ENCODE data around the gene TIMM44. TPM values are rescaled to one million over a fixed set of nuclear protein-coding genes. Genes with fewer than 3 reads are reported as not detected.

TIMM44 gene
- total RNA-seq, 1 donor from 2014 or later, result 92.5 TPM

DNA sequence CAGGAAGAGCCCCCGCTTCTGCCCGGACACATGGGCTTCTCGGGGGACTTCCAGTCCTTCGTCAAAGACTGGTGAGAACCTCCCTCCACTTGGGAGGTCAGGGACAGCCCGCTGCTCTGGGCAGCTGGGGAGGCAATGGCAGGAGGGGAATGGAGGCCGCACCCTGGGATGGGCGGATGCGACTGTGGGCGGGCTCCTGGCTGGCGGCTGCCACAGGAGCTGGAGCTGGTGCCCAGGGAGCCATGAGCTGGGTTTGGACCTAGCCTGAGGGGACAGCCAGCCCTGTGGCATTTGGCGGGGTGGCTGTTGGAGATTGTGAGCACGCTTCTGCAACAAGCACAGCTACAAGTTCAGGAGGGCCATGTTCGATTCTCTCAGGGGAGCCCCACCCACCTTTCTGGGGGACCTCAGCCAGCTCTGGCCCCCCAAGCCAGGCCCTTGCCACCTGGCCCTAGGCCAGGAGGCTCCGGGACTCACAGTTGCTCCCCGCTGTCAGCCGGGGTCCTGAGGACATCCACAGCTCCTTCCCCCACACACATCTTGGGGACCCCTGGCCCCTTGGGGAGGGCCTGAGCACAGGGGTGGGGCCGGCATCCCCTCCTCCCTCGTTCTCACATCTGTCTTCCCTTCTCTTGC lies 31.8 kb downstream of the TIMM44 start:
- TF ChIP-seq, protein P1, sequence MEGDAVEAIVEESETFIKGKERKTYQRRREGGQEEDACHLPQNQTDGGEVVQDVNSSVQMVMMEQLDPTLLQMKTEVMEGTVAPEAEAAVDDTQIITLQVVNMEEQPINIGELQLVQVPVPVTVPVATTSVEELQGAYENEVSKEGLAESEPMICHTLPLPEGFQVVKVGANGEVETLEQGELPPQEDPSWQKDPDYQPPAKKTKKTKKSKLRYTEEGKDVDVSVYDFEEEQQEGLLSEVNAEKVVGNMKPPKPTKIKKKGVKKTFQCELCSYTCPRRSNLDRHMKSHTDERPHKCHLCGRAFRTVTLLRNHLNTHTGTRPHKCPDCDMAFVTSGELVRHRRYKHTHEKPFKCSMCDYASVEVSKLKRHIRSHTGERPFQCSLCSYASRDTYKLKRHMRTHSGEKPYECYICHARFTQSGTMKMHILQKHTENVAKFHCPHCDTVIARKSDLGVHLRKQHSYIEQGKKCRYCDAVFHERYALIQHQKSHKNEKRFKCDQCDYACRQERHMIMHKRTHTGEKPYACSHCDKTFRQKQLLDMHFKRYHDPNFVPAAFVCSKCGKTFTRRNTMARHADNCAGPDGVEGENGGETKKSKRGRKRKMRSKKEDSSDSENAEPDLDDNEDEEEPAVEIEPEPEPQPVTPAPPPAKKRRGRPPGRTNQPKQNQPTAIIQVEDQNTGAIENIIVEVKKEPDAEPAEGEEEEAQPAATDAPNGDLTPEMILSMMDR (IDR thresholded peaks at IDR 0.05), result no peak
- H3K9me3 Mint-ChIP-seq, result no peaks in the 10 kb centered on the region
- ChIA-PET POLR2A (interaction anchor here (1.0 to 1.1 kb wide), 3 partner anchors 8 to 18 kb away, joined by 3 to 4 read pairs (median 3); partner anchors contain the start of gene SNAPC2), CTCF (no interaction called here)
- peaks cover 11% of the 10 kb centered on the region for H3K4me1 Mint-ChIP-seq
- H3K27ac Mint-ChIP-seq, result no peak overlapping the region
- H3K36me3 Mint-ChIP-seq (ENCODE audit: low read depth), result peaks cover 36% of the 10 kb centered on the region
- no peak overlapping the region for H3K4me3 Mint-ChIP-seq
- H3K27me3 Mint-ChIP-seq, result peaks cover 12% of the 10 kb centered on the region
- no peak for ATAC-seq (ENCODE audit: low read depth)
- intact Hi-C loops (cut with micrococcal nuclease), result no loop called here
- DNase-seq, result no peak

GRCh38 chr19:7910321-7911161 lies 32.9 kb downstream of the TIMM44 start:
- Mint-ChIP-seq H3K4me1 (peaks cover 11% of the 10 kb centered on the region), H3K27ac (no peak overlapping the region)

DNA sequence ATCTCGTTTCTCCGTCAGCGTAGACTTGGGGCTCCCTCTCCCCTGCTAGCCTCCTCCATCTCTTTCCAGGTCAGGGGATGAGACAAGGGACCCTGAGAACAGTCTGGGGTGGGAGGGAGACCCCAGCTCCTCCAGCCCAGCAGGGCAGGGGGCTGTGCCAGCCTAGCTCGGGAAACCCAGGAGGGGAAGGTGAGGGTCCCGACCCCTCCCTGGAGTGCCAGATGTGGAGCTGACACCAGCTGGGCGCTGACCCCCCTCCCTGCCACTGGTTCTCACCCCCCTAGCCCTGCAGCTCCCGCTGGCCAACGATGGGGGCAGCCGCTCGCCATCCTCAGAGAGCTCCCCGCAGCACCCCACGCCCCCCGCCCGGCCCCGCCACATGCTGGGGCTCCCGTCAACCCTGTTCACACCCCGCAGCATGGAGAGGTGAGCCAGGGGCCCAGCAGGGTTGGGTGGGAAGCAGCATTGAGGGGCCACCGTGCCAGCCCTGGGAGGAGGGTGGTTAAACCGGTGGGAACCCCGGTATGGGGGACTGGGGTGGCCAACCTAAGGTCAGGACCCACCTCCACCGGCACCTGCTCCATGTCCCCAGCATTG lies 33.9 kb downstream of the TIMM44 start:
- H3K9me3 Mint-ChIP-seq, result no peaks in the 10 kb centered on the region
- TF ChIP-seq, protein P1 (IDR thresholded peaks at IDR 0.05), result no peak
- ChIA-PET CTCF (no interaction called here), POLR2A (interaction anchor here (0.7 to 1.4 kb wide), 2 partner anchors 11 to 104 kb away, joined by 4 to 6 read pairs; partner anchors contain the start of gene SNAPC2)
- no peaks in the 10 kb centered on the region for H3K27me3 Mint-ChIP-seq
- H3K27ac Mint-ChIP-seq, result no peak overlapping the region
- DNase-seq (no peak), ATAC-seq (ENCODE audit: low read depth) (no peak)
- H3K36me3 Mint-ChIP-seq (ENCODE audit: low read depth), result peaks cover 50% of the 10 kb centered on the region
- intact Hi-C loops (cut with micrococcal nuclease), result no loop called here
- H3K4me1 Mint-ChIP-seq, result peaks cover 18% of the 10 kb centered on the region
- no peak overlapping the region for H3K4me3 Mint-ChIP-seq

More at GRCh38 chr19:7910321-7911161, 32.9 kb downstream of the TIMM44 start:
- no peak for DNase-seq
- Mint-ChIP-seq H3K9me3 (no peaks in the 10 kb centered on the region), H3K27me3 (peaks cover 8% of the 10 kb centered on the region), H3K4me3 (no peak overlapping the region), H3K36me3 (ENCODE audit: low read depth) (peaks cover 45% of the 10 kb centered on the region)
- intact Hi-C loops (cut with micrococcal nuclease), result no loop called here
- no peak for ATAC-seq (ENCODE audit: low read depth)
- POLR2A ChIA-PET, result interaction anchor here (1.0 kb wide), 1 partner anchor 10 kb away, joined by 3 read pairs; the partner anchor contains the start of gene SNAPC2
- TF ChIP-seq, protein P1 (IDR thresholded peaks at IDR 0.05), result no peak
- CTCF ChIA-PET, result no interaction called here

DNA sequence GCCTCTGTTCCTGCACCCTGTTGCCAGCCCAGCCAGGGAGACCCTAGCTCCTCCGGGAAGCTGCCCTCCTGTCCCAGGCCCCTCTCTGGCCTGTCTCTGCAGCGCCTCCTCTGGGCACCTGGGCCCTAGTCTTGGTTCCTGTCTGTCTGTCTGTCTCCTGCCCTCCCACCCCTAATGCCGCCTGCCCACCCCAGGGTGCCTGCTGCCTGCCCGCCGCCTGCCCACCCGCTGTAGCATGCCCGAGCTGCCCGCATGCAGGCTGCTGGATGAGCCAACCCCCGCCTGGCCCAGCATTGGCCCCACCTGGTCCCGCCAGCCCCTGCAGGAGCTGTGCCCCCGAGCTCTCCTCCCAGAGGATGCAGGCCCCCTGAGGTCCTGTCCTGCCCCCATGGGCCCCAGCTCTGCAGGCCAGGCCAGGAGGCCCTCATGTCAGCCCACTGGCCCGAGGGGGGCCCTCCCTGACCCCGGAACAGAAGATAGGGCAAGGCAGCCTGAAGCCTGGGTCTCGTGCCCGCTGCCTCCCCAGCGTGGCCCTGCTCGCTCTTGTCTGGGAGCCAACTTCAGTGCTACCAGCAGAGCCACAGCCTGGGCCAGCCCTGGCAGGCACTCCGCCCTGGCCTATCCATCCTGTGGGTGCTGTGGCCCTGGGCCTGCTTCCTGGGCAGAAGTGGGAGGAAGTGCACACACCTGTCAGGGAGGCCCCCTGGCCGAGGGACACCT lies 34.6 kb downstream of the TIMM44 start:
- Mint-ChIP-seq H3K36me3 (ENCODE audit: low read depth) (peaks cover 53% of the 10 kb centered on the region), H3K4me1 (peaks cover 22% of the 10 kb centered on the region), H3K27me3 (no peaks in the 10 kb centered on the region), H3K27ac (no peak overlapping the region), H3K9me3 (no peaks in the 10 kb centered on the region), H3K4me3 (no peak overlapping the region)
- intact Hi-C loops (cut with micrococcal nuclease), result no loop called here
- no peak for DNase-seq
- CTCF ChIA-PET, result no interaction called here
- no peak for ATAC-seq (ENCODE audit: low read depth)
- TF ChIP-seq, protein P1 (IDR thresholded peaks at IDR 0.05), result no peak
- POLR2A ChIA-PET, result interaction anchor here (0.7 to 1.4 kb wide), 3 partner anchors 8 to 104 kb away, joined by 4 to 6 read pairs (median 4); partner anchors contain the start of gene SNAPC2
